ENCODE measurements around the gene MAPKAP1.

Gene MAPKAP1

GRCh38 chr9:125674981-125675973 is 31.7 kb downstream of the MAPKAP1 start:
- DNase-seq (ENCODE audit: low read depth): no peak

DNA sequence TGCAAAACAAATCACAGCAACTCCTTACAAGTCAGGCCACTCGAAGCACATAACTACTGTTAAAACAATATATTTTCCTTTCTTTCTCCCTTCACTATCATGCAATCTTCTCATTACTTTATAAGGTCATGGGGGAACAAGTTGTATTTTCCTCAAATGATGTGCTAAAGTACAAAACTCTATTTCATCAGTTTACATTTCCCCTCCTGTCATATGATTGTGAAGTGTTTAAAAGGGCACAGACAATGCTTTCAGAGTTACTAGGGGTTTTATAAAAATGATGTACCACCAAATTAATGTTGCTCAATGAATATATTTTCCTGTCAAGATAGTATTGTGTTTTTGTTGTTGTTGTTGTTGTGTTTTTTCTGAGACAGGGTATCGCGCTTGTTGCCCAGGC is 34.1 kb downstream of the MAPKAP1 start:
- no peak for DNase-seq (ENCODE audit: low read depth)

- no peak for DNase-seq (ENCODE audit: low read depth)
Observed at GRCh38 chr9:125663127-125663526, 43.9 kb downstream of the MAPKAP1 start.

DNA sequence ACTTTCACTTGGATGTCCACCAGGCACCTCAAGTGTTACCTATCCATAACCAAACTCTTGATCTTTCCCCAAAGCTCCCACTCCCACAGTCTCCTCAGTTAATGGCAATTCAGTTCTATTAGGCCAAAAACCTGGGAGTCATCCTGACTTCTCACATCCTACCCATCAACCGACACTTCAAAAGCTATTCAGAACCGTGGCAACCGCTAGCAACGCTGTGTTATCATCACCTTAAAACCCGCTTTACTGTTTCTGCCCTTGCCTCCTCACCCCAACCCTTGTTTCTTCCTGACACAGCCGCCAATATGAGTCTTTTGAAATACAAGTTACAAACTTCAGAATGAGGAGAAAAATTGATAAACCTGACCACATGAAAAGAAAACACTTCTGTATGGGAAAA is 46.5 kb downstream of the MAPKAP1 start:
- no peak for DNase-seq (ENCODE audit: low read depth)

DNA sequence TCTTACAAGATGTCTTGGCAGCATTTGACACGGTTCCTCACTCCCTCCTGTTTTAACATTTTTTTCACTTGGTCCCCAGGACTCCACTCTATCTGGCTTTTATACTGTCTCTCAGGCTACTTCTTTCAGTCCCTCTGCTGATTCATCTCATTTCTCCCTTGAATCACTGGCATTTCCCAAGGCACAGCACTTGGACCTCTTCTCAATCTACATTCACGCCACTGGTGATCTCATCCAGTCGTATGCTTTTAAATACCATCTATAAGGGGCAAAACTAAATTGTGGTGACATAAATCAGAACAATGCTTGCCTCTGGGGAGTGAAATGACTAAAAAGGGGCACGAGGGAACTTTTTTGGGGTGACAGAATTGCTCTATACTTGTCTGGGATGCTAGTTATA is 47.1 kb downstream of the MAPKAP1 start:
- no peak for DNase-seq (ENCODE audit: low read depth)

- DNase-seq (ENCODE audit: low read depth): no peak
Observed at GRCh38 chr9:125659201-125659840, 47.7 kb downstream of the MAPKAP1 start.

GRCh38 chr9:125656560-125656959 is 50.4 kb downstream of the MAPKAP1 start:
- no peak for DNase-seq (ENCODE audit: low read depth)

GRCh38 chr9:125655691-125656410 is 51.2 kb downstream of the MAPKAP1 start:
- DNase-seq (ENCODE audit: low read depth): no peak

DNA sequence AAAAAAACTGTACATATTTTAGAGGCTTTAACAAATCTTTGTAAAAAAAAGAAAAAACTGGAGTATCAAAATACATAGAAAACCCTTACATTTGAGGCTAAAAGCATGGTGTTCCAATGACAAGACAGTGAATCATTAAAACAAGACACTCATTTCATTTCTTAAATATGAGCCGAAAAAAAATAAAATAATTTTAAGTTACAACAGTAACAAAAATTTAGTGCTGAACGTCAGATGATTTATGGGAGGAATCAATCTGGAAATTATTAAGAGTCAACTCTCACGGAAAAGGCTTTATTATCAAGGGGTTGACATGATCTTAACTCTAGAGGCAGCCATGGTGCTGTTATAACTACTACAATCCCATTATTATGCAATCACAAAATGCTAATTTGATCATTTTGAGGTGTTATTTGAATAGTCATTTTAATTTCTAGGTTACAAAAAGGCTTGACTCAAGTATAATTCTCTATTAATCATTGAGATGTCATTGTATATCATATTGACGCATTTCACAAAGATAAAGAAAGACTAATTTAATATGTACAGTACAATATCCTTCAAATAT is 51.9 kb downstream of the MAPKAP1 start:
- DNase-seq (ENCODE audit: low read depth): no peak

DNA sequence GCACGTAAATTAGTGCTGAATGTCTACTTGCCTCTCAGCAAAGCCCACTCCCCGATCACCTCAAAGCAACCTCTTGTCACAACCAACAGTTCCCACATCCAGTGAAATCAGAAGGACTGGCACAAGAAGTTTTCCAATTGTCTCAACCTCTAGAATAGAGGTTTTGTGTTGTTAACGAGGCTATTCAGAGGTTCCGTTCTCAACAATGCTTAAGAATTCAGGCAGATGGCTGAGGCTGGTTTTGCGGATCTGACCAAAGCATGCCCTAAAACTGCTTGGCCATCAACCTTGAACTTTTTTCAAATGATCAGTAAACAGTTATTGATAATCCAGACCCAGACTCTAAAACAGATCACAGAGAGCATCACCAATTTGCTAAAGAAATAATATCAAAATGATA is 52.9 kb downstream of the MAPKAP1 start:
- no peak for DNase-seq (ENCODE audit: low read depth)

GRCh38 chr9:125653325-125653724 is 53.7 kb downstream of the MAPKAP1 start:
- no peak for DNase-seq (ENCODE audit: low read depth)

DNA sequence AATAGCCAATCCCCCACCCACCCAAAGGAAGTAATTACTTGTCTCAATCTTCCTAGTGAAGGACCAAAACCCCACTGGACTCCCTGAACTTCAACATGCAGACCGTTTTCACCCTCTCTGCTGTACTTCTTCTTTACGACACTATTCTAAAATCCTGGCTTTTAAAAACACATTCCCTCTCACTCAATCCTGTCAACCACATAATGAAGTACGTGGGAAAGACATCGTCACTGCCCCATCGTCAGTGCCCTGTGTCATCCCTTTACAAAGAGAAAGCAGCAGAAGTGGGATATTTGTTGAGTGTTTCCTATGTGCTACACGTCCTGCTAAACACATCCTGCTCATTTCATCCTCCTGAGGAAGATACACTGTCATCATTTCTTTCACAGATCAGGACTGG is 54.2 kb downstream of the MAPKAP1 start:
- no peak for DNase-seq (ENCODE audit: low read depth)

- no peak for DNase-seq (ENCODE audit: low read depth)
Observed at GRCh38 chr9:125652233-125652594, 54.8 kb downstream of the MAPKAP1 start.

- no peak for DNase-seq (ENCODE audit: low read depth)
Observed at GRCh38 chr9:125651576-125652232, 55.3 kb downstream of the MAPKAP1 start.

GRCh38 chr9:125650271-125650737 is 56.7 kb downstream of the MAPKAP1 start:
- DNase-seq (ENCODE audit: low read depth): no peak

DNA sequence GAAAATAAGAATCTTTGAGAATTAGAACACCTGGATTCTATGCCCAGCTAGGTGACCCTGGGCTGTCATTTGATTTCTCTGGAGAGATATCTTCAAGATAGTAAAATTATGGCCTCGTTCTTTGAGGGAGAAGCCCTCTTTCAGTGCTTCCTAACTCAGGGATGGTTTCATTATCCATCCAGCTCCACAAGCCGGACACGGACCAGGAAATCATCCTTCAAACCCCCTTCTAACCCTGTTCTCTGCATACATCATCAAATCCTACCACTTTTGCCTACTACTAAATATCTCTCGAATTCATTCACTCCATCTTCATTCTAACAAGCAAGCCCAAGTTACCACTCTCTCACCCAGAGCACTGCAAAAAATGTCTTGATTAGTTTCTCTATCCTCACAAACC is 57.2 kb downstream of the MAPKAP1 start:
- DNase-seq (ENCODE audit: low read depth): no peak

DNA sequence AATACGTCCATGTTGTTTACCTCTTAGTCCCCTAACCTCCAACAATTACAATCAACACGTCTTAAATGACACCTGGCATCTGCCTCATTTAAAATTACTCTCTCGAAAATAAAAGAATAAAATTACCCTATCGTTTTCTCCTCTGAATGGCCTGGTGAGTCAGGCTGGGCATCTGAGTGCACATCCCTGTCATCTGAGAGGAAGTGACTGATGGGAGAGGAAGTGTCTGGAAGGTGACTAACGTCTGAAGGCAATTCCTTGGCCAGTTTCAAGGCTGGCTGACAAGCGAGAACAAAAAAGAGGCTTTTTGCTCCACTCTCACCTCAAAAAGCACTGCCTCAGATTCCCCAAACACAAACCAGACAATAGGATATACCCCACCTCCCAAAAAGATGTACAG is 57.7 kb downstream of the MAPKAP1 start:
- DNase-seq (ENCODE audit: low read depth): no peak

DNA sequence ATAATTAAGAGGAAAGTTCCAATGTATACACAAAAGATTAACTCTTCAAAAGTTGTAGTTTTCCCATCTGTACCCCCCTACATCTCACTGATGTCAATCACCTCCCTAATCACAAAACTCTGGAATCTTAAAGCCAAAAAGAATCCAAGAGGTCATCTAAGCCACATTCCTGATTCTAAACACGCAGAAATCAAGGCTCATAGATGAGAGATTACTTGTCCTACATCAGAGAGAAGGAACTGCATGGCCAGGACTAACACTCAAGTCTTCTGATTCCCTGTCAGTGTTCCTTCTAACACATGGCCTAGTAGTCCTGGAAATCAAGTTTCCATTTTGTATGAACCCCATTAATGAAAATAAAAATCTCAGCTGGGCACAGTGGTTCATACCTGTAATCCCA is 58.7 kb downstream of the MAPKAP1 start:
- no peak for DNase-seq (ENCODE audit: low read depth)

- DNase-seq (ENCODE audit: low read depth): no peak
Observed at GRCh38 chr9:125646621-125647100, 60.3 kb downstream of the MAPKAP1 start.

- no peak for DNase-seq (ENCODE audit: low read depth)
Observed at GRCh38 chr9:125646217-125646616, 60.8 kb downstream of the MAPKAP1 start.

DNA sequence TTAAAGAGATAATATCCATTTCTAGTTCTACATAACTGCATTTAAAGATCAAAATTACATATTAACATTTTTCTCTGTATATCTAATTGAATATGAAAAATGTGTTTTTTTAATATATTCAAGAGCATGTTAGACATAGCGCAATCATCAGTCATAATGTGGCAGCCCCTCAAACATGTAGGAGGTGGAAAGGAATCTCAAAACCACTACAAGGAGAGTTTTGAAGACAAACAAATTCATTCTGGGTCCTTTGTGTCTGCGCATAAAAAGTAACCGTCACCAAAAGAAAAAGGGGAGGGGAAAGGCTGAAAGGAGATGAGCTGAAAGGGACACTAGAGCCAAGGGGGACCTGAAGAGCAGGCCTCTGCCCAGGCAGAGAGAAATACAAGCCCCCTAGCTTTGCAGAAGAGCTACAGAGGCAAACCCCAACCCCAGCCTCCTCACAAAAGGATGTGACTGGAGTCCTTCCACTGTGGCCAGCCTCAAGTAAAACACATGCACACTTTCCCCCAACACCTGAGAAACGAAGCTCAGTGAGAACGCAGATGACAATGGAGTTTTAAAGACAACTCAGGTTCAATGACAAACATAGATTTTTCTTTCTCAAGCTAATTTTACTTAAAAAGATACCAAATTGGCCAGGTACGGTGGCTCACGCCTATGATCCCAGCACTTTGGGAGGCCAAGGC is 62.0 kb downstream of the MAPKAP1 start:
- DNase-seq (ENCODE audit: low read depth): no peak
